NOMO-1 treated with dmso at 0.1 percent for 144 hours (cell line): ENCODE data around the gene KRTAP4-11.
"Not testable (repeated sequence)": the region's sequence is repeated elsewhere in the genome, so short reads cannot be mapped to it uniquely, and the experiment has no call there.

Experiments used
- DNase-seq: peaks from one replicate; lab custom pipeline; 2025; ENCODE audit not compliant: unreplicated experiment; lab: John Stamatoyannopoulos, UW

KRTAP4-11 gene

GRCh38 chr17:41125064-41125463 is 6.9 kb upstream of the KRTAP4-11 start:
- DNase-seq, result no peak

- not testable (repeated sequence) for DNase-seq
These were observed 5.8 kb upstream of the KRTAP4-11 start, which contains the start of gene KRTAP4-12 for GRCh38 chr17:41123991-41124371. KRTAP4-12 (minus strand) TSS chr17:41124182; CDS start chr17:41124122, 60 bp downstream.

GRCh38 chr17:41123292-41123990 is 5.3 kb upstream of the KRTAP4-11 start:
- DNase-seq, result not testable (repeated sequence)

GRCh38 chr17:41121742-41122141 is 3.6 kb upstream of the KRTAP4-11 start:
- no peak for DNase-seq

GRCh38 chr17:41119696-41120690 is 1.8 kb upstream of the KRTAP4-11 start:
- not testable (repeated sequence) for DNase-seq

GRCh38 chr17:41118721-41119120 is 548 bp upstream of the KRTAP4-11 start:
- DNase-seq, result no peak

GRCh38 chr17:41116297-41116696 is 1.9 kb downstream of the KRTAP4-11 start:
- DNase-seq, result peak; percentile 56

- DNase-seq, result no peak
These were observed 6.9 kb downstream of the KRTAP4-11 start for GRCh38 chr17:41111151-41111885.

GRCh38 chr17:41108728-41109386 is 9.3 kb downstream of the KRTAP4-11 start:
- DNase-seq, result not testable (repeated sequence)

- DNase-seq, result no peak
These were observed 10.2 kb downstream of the KRTAP4-11 start for GRCh38 chr17:41107941-41108450.

- DNase-seq, result not testable (repeated sequence)
These were observed 12.8 kb downstream of the KRTAP4-11 start, which contains the start of gene KRTAP4-9 for GRCh38 chr17:41105347-41105746. KRTAP4-9 (plus strand) TSS chr17:41105389; CDS start chr17:41105389, 0 bp downstream.

GRCh38 chr17:41104386-41105038 is 13.7 kb downstream of the KRTAP4-11 start:
- DNase-seq, result not testable (repeated sequence)

GRCh38 chr17:41103896-41104295 is 14.3 kb downstream of the KRTAP4-11 start:
- no peak for DNase-seq

GRCh38 chr17:41101586-41102259 is 16.4 kb downstream of the KRTAP4-11 start, which contains the start of gene KRTAP4-16:
KRTAP4-16 (minus strand) TSS chr17:41102209; CDS start chr17:41102209, 0 bp downstream.
- DNase-seq, result no peak

GRCh38 chr17:41099682-41100480 is 18.3 kb downstream of the KRTAP4-11 start:
- DNase-seq, result not testable (repeated sequence)

GRCh38 chr17:41098481-41098880 is 19.7 kb downstream of the KRTAP4-11 start:
- no peak for DNase-seq

- no peak for DNase-seq
These were observed 20.1 kb downstream of the KRTAP4-11 start, which contains the start of gene KRTAP4-8 for GRCh38 chr17:41098042-41098441. KRTAP4-8 (minus strand) TSS chr17:41098142; CDS start chr17:41098084, 58 bp downstream.

GRCh38 chr17:41096055-41096454 is 22.1 kb downstream of the KRTAP4-11 start:
- DNase-seq, result no peak
